Endodermal cell (in vitro differentiated cells): Measurements from ENCODE around the gene TUB. TPM values are rescaled to one million over a fixed set of nuclear protein-coding genes. Genes with fewer than 3 reads are reported as not detected.

ENCODE experiments used
- DNase-seq: peaks from one replicate; pipeline ENCODE4 v3.0.0-alpha.2; 2017
- H3K27ac ChIP-seq: 2 replicates; pipeline ENCODE4 v1.5.1; 2013; ENCODE audit warnings: mild to moderate bottlenecking, low read depth, low read length, moderate library complexity
- H3K27me3 ChIP-seq: 2 replicates; pipeline ENCODE4 v1.6.1; 2013; ENCODE audit warnings: mild to moderate bottlenecking, low read length, moderate library complexity; ENCODE audit not compliant: insufficient read depth, control insufficient read depth, poor library complexity, severe bottlenecking
- H3K36me3 ChIP-seq: 2 replicates; pipeline ENCODE4 v1.7.0; 2013; ENCODE audit warnings: mild to moderate bottlenecking, low read length, moderate library complexity; ENCODE audit not compliant: control insufficient read depth, insufficient read depth
- H3K4me1 ChIP-seq: one replicate; pipeline ENCODE4 v1.7.0; 2013; ENCODE audit warnings: low read length; ENCODE audit not compliant: control insufficient read depth, insufficient read depth
- H3K4me3 ChIP-seq: 2 replicates; pipeline ENCODE4 v1.5.1; 2013; ENCODE audit warnings: mild to moderate bottlenecking, low read length, moderate library complexity
- H3K9ac ChIP-seq: 2 replicates; pipeline ENCODE4 v1.6.1; 2013; ENCODE audit warnings: mild to moderate bottlenecking, low read length, moderate library complexity; ENCODE audit not compliant: poor library complexity, severe bottlenecking; ENCODE audit errors: extremely low read depth
- H3K9me3 ChIP-seq: 2 replicates; pipeline ENCODE4 v1.6.1; 2013; ENCODE audit warnings: mild to moderate bottlenecking, low read length, moderate library complexity; ENCODE audit not compliant: control insufficient read depth
- H3K27ac Mint-ChIP-seq: 2 replicates; pipeline ENCODE4 v1.8.0; 2020; ENCODE audit warnings: mixed read lengths
- H3K27me3 Mint-ChIP-seq: 2 replicates; pipeline ENCODE4 v1.8.0; 2021; ENCODE audit warnings: mild to moderate bottlenecking, mixed read lengths; ENCODE audit not compliant: insufficient read depth
- H3K36me3 Mint-ChIP-seq: 2 replicates; pipeline ENCODE4 v1.8.0; 2020; ENCODE audit warnings: low read depth, mixed read lengths
- H3K4me1 Mint-ChIP-seq: 2 replicates; pipeline ENCODE4 v1.8.0; 2020; ENCODE audit warnings: mixed read lengths
- H3K4me3 Mint-ChIP-seq: 2 replicates; pipeline ENCODE4 v1.8.0; 2020; ENCODE audit warnings: mild to moderate bottlenecking, moderate library complexity, mixed read lengths
- H3K9me3 Mint-ChIP-seq: 2 replicates; pipeline ENCODE4 v1.8.0; 2020; ENCODE audit warnings: mild to moderate bottlenecking, mixed read lengths
- CTCF ChIP-seq: fragments of 200-600 bp; sonication (generic); conservative IDR thresholded peaks from 2 replicates; pipeline ENCODE4 v1.5.0; 2021; ENCODE audit warnings: antibody characterized with exemption, mild to moderate bottlenecking
- WGBS, 2 experiments: methylation state at CpG; one replicate each; pipeline versions ENCODE4 v1.1.5 to v1.1.7; 2013; ENCODE audit warnings: missing lambda C conversion rate in 2 of 2, mixed read lengths in 1 of 2; ENCODE audit not compliant: insufficient coverage in 1 of 2, insufficient read length in 1 of 2; 5-methylcytosine and 5-hydroxymethylcytosine counted together
- total RNA-seq, 2 donors: library from RNA; stranded (reverse); fragmentation: NEBNext Ultra II Directional in 1 of 2; extraction: Animal tissue kit (Norgen Biotek cat#: 25700) in 1 of 2; gene quantifications; 2 replicates in 1 of 2; 3 replicates in 1 of 2; pipeline ENCODE4 v1.2.1, GENCODE V29; 2021

The TUB gene
- total RNA-seq, 2 donors from 2014 or later, result 15.8 to 29.9 TPM

GRCh38 chr11:8079111-8079675 is 1.8 kb upstream of the TUB start:
- no peak overlapping the region for H3K27ac ChIP-seq
- WGBS, 2 experiments, result 89 to 100% methylated on average over 1 to 4 of the region's 4 CpGs
- no peaks in the 10 kb centered on the region for H3K36me3 Mint-ChIP-seq
- H3K27me3 Mint-ChIP-seq, result peaks cover 59% of the 10 kb centered on the region
- no peaks in the 10 kb centered on the region for H3K9me3 ChIP-seq
- H3K4me3 Mint-ChIP-seq, result no peak overlapping the region
- peaks cover 6% of the 10 kb centered on the region for H3K4me1 Mint-ChIP-seq
- H3K27ac Mint-ChIP-seq, result no peak overlapping the region
- no peak for TF ChIP-seq CTCF
- DNase-seq, result no peak
- no peak overlapping the region for H3K9ac ChIP-seq
- H3K4me1 ChIP-seq, result peaks cover 5% of the 10 kb centered on the region
- H3K9me3 Mint-ChIP-seq, result no peaks in the 10 kb centered on the region
- H3K4me3 ChIP-seq, result no peak overlapping the region
- H3K27me3 ChIP-seq, result peaks cover 40% of the 10 kb centered on the region
- no peaks in the 10 kb centered on the region for H3K36me3 ChIP-seq

GRCh38 chr11:8080069-8080670 is 841 bp upstream of the TUB start:
- H3K4me1 Mint-ChIP-seq, result peaks cover 6% of the 10 kb centered on the region
- H3K27ac ChIP-seq, result no peak overlapping the region
- no peaks in the 10 kb centered on the region for H3K36me3 ChIP-seq
- no peaks in the 10 kb centered on the region for H3K9me3 ChIP-seq
- peaks cover 59% of the 10 kb centered on the region for H3K27me3 Mint-ChIP-seq
- H3K9ac ChIP-seq, result no peak overlapping the region
- 92 to 98% methylated on average over 18 to 24 of the region's 24 CpGs for WGBS, 2 experiments
- peaks cover 5% of the 10 kb centered on the region for H3K4me1 ChIP-seq
- no peak for TF ChIP-seq CTCF
- H3K4me3 Mint-ChIP-seq, result peak overlapping the region; percentile 62
- no peak for DNase-seq
- no peaks in the 10 kb centered on the region for H3K36me3 Mint-ChIP-seq
- no peaks in the 10 kb centered on the region for H3K9me3 Mint-ChIP-seq
- peak overlapping the region; percentile 75 for H3K4me3 ChIP-seq
- no peak overlapping the region for H3K27ac Mint-ChIP-seq
- H3K27me3 ChIP-seq, result peaks cover 40% of the 10 kb centered on the region

GRCh38 chr11:8081591-8082250 is 710 bp downstream of the TUB start:
- H3K4me1 Mint-ChIP-seq, result peaks cover 6% of the 10 kb centered on the region
- H3K9me3 ChIP-seq, result no peaks in the 10 kb centered on the region
- H3K27me3 Mint-ChIP-seq, result peaks cover 52% of the 10 kb centered on the region
- peak overlapping the region; percentile 62 for H3K4me3 Mint-ChIP-seq
- no peak for DNase-seq
- H3K4me1 ChIP-seq, result peaks cover 5% of the 10 kb centered on the region
- peak overlapping the region; percentile 75 for H3K4me3 ChIP-seq
- H3K27me3 ChIP-seq, result peaks cover 40% of the 10 kb centered on the region
- 31 to 42% methylated on average over 8 to 24 of the region's 24 CpGs for WGBS, 2 experiments
- H3K9me3 Mint-ChIP-seq, result no peaks in the 10 kb centered on the region
- H3K9ac ChIP-seq, result peak overlapping the region; percentile 15
- H3K36me3 Mint-ChIP-seq, result no peaks in the 10 kb centered on the region
- no peak for TF ChIP-seq CTCF
- H3K27ac Mint-ChIP-seq, result no peak overlapping the region
- H3K36me3 ChIP-seq, result no peaks in the 10 kb centered on the region
- no peak overlapping the region for H3K27ac ChIP-seq
